Retinal pigment epithelial cell (primary cell): Measurements from ENCODE around the gene CPE.

Experiments
- DNase-seq: peaks from one replicate; pipeline ENCODE4 v3.0.0-alpha.2; 2010; ENCODE audit warnings: low read depth
- H3K4me3 ChIP-seq: 2 replicates; pipeline ENCODE4 v1.5.1; 2011; ENCODE audit warnings: mild to moderate bottlenecking, low read length, control low read depth, moderate library complexity
- TF ChIP-seq, protein P1 (sequence below): conservative IDR thresholded peaks from 2 replicates; pipeline ENCODE4 v1.5.1; 2011; ENCODE audit warnings: low read depth, low read length, control low read depth, inconsistent platforms

The CPE gene

DNA sequence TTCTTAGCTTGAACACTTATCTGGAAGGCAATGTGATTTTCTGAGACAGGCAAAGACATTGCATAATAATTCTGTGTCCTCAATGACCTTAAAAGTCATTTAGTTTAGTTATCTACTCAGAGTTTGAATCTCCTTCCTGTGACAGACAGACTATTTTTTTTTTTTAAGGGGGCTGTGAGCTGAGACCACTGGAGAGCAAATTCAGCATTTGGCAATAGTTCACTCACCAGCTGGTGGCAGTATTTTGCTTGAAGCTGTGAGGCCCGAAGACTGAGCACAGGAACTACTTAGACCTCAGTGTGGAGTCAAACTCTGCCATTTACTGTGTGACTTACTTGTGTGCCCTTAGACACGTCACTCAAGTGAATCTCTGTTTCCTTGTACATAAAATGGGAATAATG lies 22.9 kb upstream of the CPE start:
- no peak overlapping the region for H3K4me3 ChIP-seq
- TF ChIP-seq, protein P1, sequence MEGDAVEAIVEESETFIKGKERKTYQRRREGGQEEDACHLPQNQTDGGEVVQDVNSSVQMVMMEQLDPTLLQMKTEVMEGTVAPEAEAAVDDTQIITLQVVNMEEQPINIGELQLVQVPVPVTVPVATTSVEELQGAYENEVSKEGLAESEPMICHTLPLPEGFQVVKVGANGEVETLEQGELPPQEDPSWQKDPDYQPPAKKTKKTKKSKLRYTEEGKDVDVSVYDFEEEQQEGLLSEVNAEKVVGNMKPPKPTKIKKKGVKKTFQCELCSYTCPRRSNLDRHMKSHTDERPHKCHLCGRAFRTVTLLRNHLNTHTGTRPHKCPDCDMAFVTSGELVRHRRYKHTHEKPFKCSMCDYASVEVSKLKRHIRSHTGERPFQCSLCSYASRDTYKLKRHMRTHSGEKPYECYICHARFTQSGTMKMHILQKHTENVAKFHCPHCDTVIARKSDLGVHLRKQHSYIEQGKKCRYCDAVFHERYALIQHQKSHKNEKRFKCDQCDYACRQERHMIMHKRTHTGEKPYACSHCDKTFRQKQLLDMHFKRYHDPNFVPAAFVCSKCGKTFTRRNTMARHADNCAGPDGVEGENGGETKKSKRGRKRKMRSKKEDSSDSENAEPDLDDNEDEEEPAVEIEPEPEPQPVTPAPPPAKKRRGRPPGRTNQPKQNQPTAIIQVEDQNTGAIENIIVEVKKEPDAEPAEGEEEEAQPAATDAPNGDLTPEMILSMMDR, result peak; percentile 72
- DNase-seq, result no peak

DNA sequence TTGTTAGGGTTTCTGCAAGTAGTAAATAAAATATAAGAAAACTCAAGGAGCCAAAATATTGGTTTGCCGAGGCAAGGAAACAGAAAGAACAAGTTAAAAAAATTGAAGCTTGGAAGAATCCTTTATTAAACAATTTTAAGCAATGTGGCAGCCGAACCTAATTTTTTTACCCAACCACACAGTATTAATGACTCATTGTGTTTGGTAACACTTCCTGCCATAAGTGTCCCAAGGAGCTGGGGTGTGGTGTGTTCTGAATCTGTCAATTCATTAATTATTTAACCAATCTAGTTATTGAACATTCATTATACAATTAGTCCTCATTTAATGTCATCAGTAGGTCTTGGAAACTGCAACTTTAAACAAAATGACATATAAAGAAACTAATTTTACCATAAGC lies 19.3 kb upstream of the CPE start:
- no peak for DNase-seq
- TF ChIP-seq, protein P1, result no peak
- no peak overlapping the region for H3K4me3 ChIP-seq

DNA sequence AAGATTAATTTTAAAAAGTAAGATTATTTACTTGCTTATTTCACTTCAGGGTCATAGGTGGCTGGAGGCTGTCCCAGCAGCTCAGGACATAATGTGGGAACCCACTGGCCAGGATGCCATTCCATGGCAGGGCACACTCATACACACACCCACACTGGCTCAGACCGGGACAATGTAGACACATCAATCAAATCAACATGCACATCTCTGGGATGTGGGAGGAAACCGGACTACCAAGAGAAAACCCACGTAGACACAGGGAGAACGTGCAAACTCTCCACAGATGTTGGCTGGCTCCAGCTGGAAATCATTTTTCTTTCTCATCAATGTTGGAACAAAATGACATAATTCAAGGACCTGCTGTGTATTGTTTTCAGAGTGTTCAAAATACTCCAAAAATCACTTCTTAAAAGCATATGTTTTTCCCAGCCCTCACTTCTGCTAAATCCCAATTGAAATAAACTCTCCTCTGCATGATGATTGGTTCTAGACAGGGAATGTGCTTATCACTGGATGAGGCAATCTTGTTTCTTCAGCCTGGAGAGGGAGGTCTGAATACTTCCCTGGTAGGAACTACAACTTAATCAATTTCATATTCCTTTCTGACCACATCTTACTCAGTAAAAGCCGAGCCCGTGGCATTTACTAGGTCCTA lies 18.6 kb upstream of the CPE start:
- no peak for DNase-seq
- TF ChIP-seq, protein P1, result no peak
- H3K4me3 ChIP-seq, result no peak overlapping the region

DNA sequence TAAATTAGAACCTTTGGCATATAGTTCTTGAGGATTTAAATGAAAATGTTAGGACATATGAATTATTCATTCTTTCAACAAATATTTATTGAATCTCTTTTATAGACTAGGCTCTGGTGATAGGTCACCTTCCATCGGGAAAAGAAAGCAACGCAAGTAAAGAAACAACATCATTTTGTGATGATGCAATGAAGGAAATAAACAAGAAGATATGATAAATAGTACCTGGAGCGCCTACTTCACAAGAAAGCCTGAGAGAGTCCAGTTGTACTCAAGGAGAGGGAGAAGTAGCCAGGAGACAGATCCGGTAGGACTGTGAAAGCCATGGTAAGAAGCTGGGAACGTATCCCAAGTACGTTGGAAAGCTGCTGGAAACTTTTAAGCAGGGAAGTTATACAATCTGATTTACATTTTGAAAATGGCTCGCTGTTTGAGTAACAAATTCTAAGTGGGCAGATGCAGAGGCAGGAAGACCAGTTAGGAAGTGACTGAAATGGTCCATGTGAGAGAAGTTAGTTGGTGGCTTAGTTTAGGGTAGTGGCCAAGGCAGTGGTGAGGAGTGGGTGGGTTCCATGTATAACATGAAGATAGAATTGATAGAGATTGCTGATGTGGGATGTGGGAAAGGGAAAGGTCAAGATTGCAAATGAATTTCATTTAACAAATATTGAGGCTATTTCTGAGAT lies 17.7 kb upstream of the CPE start:
- TF ChIP-seq, protein P1, result no peak
- DNase-seq, result no peak
- H3K4me3 ChIP-seq, result no peak overlapping the region

DNA sequence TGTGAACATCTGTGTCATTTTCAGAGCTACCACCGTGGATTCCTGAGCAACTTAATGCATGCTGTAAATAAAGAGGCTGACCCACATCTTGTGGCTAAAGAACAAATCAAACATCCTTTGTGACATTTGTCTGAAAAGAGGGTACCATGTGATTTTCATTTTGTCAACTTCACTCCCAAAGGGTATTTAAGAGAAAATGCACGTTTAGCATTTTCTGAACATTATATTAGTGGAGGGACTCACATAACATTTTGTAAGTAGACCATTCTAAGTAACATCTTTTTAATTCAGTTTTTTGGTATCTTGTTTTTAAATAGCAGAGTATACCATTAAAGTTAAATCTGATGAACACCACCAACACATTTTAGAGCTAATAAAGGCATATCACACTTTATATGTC lies 17.0 kb upstream of the CPE start:
- DNase-seq, result no peak
- H3K4me3 ChIP-seq, result no peak overlapping the region
- TF ChIP-seq, protein P1, result no peak

DNA sequence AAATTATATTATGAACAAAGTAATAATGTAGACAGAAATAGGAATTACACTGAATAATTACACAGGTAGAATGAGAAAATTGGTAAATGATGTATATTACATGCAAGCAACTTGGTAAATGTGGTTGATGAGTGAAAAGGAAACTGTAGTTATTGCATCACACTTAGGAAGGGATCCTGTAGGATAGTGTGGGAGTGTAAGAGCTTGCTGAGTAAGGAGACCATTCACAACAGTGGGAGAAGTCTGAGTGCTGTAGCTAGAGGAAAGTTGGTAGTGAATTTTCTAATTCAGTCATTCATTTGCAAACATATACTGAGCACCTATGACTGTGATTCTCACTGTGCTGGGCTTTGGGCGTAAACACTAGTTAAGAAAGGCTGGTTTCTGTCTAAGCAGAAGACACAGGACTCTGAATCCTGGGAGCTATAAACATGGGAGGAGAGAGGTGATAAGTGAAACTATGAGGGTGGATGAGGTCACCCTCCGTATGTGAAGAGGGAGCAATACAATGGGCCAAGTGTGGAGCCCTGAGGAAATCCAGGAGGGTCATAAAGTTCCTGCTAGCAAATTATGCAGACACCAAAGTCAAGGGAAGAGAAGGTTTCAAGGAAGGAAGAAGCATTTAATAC lies 14.2 kb upstream of the CPE start:
- TF ChIP-seq, protein P1, result no peak
- no peak for DNase-seq
- no peak overlapping the region for H3K4me3 ChIP-seq
